A549 (cell line): ENCODE results near the gene DBNDD1. TPM values are rescaled to one million over a fixed set of nuclear protein-coding genes. Genes with fewer than 3 reads are reported as not detected.

Source experiments
- ATAC-seq, 2 experiments: fragments of 200-7000 bp in 1 of 2; fragments of >200 bp in 1 of 2; cut with Nextera tagmentation in 1 of 2; cut with Tn5 transposase in 1 of 2; 3 replicates each; pipeline versions ENCODE4 v1.8.0 to v1.9.1; 2018 to 2020; ENCODE audit warnings: mild to moderate bottlenecking in 1 of 2, moderate library complexity in 1 of 2
- CTCF ChIA-PET: fragments of 300-600 bp; sonication (Branson Sonifier 250); formaldehyde crosslinking; extraction: SDS; loops from one replicate; lab custom pipeline; 2021; ENCODE audit warnings: antibody characterized with exemption, inconsistent platforms; lab: Yijun Ruan, JAX
- POLR2A ChIA-PET: fragments of 350-600 bp; formaldehyde crosslinking; extraction: SDS; loops from one replicate; lab custom pipeline; 2021; ENCODE audit warnings: antibody characterized with exemption, inconsistent platforms; lab: Yijun Ruan, JAX
- DNase-seq, 2 experiments: peaks; one replicate each; pipeline versions ENCODE4 v3.0.0 to v3.0.0-alpha.2; 2011 to 2016; ENCODE audit warnings: low read depth in 1 of 2, low spot score in 1 of 2
- FAIRE-seq: peaks from 2 replicates; lab custom pipeline; 2011; peaks lifted over from hg19 to GRCh38; lab: Jason Lieb, UNC
- H3K27ac ChIP-seq, 2 experiments: fragments of >200 bp; sonication (Bioruptor Twin); formaldehyde crosslinking; 3 replicates each; pipeline ENCODE4 v1.5.1; 2016 to 2017
- H3K4me1 ChIP-seq: fragments of >200 bp; sonication (Bioruptor Twin); formaldehyde crosslinking; 3 replicates; pipeline ENCODE4 v1.6.1; 2016
- H3K4me2 ChIP-seq: fragments of >200 bp; sonication (Bioruptor Twin); formaldehyde crosslinking; 3 replicates; pipeline ENCODE4 v1.6.1; 2016
- H3K4me3 ChIP-seq: fragments of >200 bp; sonication (Bioruptor Twin); formaldehyde crosslinking; 3 replicates; pipeline ENCODE4 v1.5.1; 2016
- H3K9me3 ChIP-seq: fragments of >200 bp; sonication (Bioruptor Twin); formaldehyde crosslinking; 3 replicates; pipeline ENCODE4 v1.6.1; 2016
- CBX2 ChIP-seq: fragments of 200-600 bp; sonication (generic); IDR thresholded peaks from 2 replicates; pipeline ENCODE4 v1.6.1; 2016; ENCODE audit warnings: low read depth, mild to moderate bottlenecking, borderline replicate concordance
- CBX8 ChIP-seq: fragments of 200-600 bp; sonication (generic); IDR thresholded peaks from 2 replicates; pipeline ENCODE4 v1.6.1; 2016
- CEBPB ChIP-seq, 2 experiments: fragments of >200 bp in 1 of 2; sonication (Bioruptor Twin) in 1 of 2; formaldehyde crosslinking in 1 of 2; IDR thresholded peaks; 2 replicates each; pipeline ENCODE4 v1.6.1; 2012 to 2016
- ESRRA ChIP-seq: fragments of 150-350 bp; IDR thresholded peaks from 2 replicates; pipeline ENCODE4 v1.6.1; 2014; ENCODE audit warnings: mild to moderate bottlenecking, low read length, borderline replicate concordance
- JUN ChIP-seq, 2 experiments: fragments of >200 bp; sonication (Bioruptor Twin); formaldehyde crosslinking; IDR thresholded peaks; 2 replicates in 1 of 2; 3 replicates in 1 of 2; pipeline ENCODE4 v1.6.1; 2016 to 2017
- KDM1A ChIP-seq: fragments of 200-600 bp; sonication (generic); IDR thresholded peaks from 2 replicates; pipeline ENCODE4 v1.6.1; 2016; ENCODE audit warnings: low read depth, mild to moderate bottlenecking
- MAZ ChIP-seq: fragments of 150-350 bp; IDR thresholded peaks from 2 replicates; pipeline ENCODE4 v1.6.1; 2014; ENCODE audit warnings: antibody characterized with exemption, low read depth, low read length, borderline replicate concordance
- MYC ChIP-seq: IDR thresholded peaks from 2 replicates; pipeline ENCODE4 v1.6.1; 2012; ENCODE audit warnings: mild to moderate bottlenecking, inconsistent platforms, low read length, improper control_type of control experiment, borderline replicate concordance
- NFE2L2 ChIP-seq: fragments of 150-350 bp; conservative IDR thresholded peaks from 2 replicates; pipeline ENCODE4 v1.6.1; 2014; ENCODE audit warnings: low read length
- PHF8 ChIP-seq: fragments of 200-600 bp; sonication (generic); IDR thresholded peaks from 2 replicates; pipeline ENCODE4 v1.6.1; 2016; ENCODE audit warnings: low read depth, mild to moderate bottlenecking, antibody characterized with exemption, moderate library complexity, borderline replicate concordance
- POLR2AphosphoS2 ChIP-seq: conservative IDR thresholded peaks from 2 replicates; pipeline ENCODE4 v1.6.1; 2012; ENCODE audit warnings: low read length, improper control_type of control experiment, inconsistent platforms
- RFX5 ChIP-seq: fragments of 450-650 bp; IDR thresholded peaks from 2 replicates; pipeline ENCODE4 v1.7.1; 2014; ENCODE audit warnings: antibody characterized with exemption, mild to moderate bottlenecking, moderate library complexity
- TP53 ChIP-seq: fragments of 250-450 bp; sonication (Bioruptor Pico); IDR thresholded peaks from 2 replicates; pipeline ENCODE4 v1.5.0; 2021; ENCODE audit warnings: mild to moderate bottlenecking, moderate library complexity
- ZNF302 ChIP-seq: fragments of 250-450 bp; sonication (Bioruptor Pico); IDR thresholded peaks from 2 replicates; pipeline ENCODE4 v1.9.0; 2021; ENCODE audit warnings: inconsistent platforms, mild to moderate bottlenecking, moderate library complexity
- WGBS: methylation state at CpG from one replicate; pipeline ENCODE4 v1.1.6; 2017; ENCODE audit errors: missing lambda C conversion rate; 5-methylcytosine and 5-hydroxymethylcytosine counted together
- polyA plus RNA-seq, 4 experiments: library from polyadenylated mRNA; depleted of rRNA in 3 of 4; stranded (reverse); fragments of >200 nt; fragmentation: RNase III in 1 of 4; extraction: RNeasy Plus Mini Kit Qiagen cat#74134 plus additional on column Dnase treatment in 1 of 4; gene quantifications; 2 replicates in 3 of 4; 3 replicates in 1 of 4; pipeline ENCODE4 v1.2.3, GENCODE V29; 2011 to 2017
- TF ChIP-seq, protein P1 (sequence below): fragments of 150-350 bp; IDR thresholded peaks from 2 replicates; pipeline ENCODE4 v1.6.1; 2014; ENCODE audit warnings: low read depth, mild to moderate bottlenecking, low read length
- TF ChIP-seq, protein P2 (sequence below): fragments of >200 bp; sonication (Bioruptor Twin); formaldehyde crosslinking; IDR thresholded peaks from 3 replicates; pipeline ENCODE4 v1.5.1; 2016
- TF ChIP-seq, protein P3 (sequence below): fragments of 250-450 bp; sonication (Bioruptor Pico); IDR thresholded peaks from 2 replicates; pipeline ENCODE4 v1.5.0; 2021; ENCODE audit warnings: mild to moderate bottlenecking, moderate library complexity, borderline replicate concordance
- TF ChIP-seq, protein P4 (sequence below): fragments of >200 bp; sonication (Bioruptor Twin); formaldehyde crosslinking; IDR thresholded peaks from 3 replicates; pipeline ENCODE4 v1.6.1; 2016

The DBNDD1 gene
- polyA plus RNA-seq, 2 of the 4 experiments (the other 2 are of a cell fraction), result 23.0 to 43.8 TPM

DNA sequence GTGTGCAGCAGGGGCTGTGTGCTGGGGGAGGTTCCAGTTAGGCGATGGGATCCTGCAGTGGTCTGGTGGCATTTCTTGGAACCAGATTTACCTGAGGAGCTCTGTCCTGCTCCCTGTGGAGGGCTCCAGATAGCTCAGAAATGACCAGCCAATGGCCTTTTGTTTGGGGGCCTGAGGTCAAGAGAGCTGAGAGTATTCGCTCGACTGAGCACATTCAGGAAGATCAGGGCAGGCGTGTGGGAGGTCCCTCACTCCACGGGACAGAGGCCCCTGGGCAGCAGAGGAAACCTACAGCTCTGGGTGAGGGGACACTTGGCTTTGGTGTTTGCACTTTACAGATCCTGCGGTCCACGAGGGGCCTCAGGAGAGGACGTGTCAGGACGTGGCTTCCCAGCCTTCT is 52.5 kb downstream of the DBNDD1 start (continued):
- TF ChIP-seq, protein P1, sequence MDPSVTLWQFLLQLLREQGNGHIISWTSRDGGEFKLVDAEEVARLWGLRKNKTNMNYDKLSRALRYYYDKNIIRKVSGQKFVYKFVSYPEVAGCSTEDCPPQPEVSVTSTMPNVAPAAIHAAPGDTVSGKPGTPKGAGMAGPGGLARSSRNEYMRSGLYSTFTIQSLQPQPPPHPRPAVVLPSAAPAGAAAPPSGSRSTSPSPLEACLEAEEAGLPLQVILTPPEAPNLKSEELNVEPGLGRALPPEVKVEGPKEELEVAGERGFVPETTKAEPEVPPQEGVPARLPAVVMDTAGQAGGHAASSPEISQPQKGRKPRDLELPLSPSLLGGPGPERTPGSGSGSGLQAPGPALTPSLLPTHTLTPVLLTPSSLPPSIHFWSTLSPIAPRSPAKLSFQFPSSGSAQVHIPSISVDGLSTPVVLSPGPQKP, result no peak
- no peak for TF ChIP-seq RFX5

DNA sequence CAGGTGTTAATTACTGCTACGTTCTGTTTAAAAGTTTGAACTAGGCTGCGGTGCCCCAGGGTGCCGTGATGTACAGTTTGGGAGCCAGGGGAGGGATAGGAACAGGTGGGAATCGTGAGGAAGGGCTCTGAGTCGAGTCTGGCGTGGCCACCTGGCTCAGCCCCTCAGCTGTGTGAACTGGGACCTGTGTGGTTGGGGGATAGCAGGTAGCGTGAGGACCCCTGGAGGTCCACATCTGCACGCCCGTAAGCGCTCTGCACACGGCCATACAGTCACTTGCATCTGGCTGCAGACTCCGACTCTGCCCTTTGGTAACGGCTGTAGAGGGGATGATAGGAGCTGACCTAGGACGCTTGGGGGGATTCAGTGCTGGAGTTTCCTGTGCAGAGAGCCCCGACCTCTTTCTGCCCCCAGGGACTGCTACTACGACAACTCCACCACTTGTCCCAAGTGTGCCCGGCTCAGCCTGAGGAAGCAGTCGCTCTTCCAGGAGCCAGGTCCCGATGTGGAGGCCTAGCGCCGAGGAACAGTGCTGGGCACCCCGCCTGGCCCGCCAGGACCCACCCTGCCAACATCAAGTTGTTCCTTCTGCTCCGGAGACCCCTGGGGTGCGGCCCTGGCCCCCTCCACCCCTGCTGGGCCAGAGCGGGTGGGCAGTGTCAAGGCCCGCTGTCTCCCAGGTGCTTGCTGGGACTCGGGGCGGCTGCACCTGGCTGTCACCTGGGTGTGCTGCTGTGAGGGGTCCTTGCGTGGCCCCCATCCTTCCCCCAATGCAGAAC is 53.6 kb downstream of the DBNDD1 start:
- CTCF ChIA-PET, result interaction anchor here (1.0 to 1.7 kb wide), 6 partner anchors 9 to 105 kb away, joined by 3 to 5 read pairs (median 4); partner anchors contain the start of gene TUBB3
- TF ChIP-seq, protein P2, sequence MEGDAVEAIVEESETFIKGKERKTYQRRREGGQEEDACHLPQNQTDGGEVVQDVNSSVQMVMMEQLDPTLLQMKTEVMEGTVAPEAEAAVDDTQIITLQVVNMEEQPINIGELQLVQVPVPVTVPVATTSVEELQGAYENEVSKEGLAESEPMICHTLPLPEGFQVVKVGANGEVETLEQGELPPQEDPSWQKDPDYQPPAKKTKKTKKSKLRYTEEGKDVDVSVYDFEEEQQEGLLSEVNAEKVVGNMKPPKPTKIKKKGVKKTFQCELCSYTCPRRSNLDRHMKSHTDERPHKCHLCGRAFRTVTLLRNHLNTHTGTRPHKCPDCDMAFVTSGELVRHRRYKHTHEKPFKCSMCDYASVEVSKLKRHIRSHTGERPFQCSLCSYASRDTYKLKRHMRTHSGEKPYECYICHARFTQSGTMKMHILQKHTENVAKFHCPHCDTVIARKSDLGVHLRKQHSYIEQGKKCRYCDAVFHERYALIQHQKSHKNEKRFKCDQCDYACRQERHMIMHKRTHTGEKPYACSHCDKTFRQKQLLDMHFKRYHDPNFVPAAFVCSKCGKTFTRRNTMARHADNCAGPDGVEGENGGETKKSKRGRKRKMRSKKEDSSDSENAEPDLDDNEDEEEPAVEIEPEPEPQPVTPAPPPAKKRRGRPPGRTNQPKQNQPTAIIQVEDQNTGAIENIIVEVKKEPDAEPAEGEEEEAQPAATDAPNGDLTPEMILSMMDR, result no peak
- TF ChIP-seq TP53 (CRISPR knock-in tag) (no peak), CBX8 (no peak), ZNF302 (CRISPR knock-in tag) (no peak), MAZ (no peak), CEBPB (IDR thresholded peaks at IDR 0.05) (no peak)
- TF ChIP-seq, protein P1, result no peak
- TF ChIP-seq, all 56 proteins: peak for 0
- Histone ChIP-seq H3K9me3 (no peaks in the 10 kb centered on the region), H3K4me3 (no peak overlapping the region), H3K27ac (no peak overlapping the region), H3K4me1 (no peaks in the 10 kb centered on the region), H3K4me2 (no peak overlapping the region)
- ATAC-seq, result no peak
- no peak for DNase-seq
- no peak for FAIRE-seq
- WGBS, result 92% methylated on average over 20 of the region's 30 CpGs
- POLR2A ChIA-PET, result no interaction called here

DNA sequence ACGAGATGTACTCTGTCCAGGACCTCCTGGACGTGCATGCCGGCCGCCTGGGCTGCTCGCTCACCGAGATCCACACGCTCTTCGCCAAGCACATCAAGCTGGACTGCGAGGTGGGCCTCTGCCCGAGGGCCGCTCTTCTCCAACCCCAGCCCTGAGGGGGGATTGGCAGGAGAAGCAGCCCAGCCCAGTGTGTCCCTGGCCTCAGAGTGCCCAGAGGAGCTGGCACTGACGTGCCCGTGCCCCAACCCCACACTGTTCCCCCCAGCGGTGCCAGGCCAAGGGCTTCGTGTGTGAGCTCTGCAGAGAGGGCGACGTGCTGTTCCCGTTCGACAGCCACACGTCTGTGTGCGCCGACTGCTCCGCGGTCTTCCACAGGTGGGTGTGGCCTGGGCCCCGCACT is 55.1 kb downstream of the DBNDD1 start:
- ChIA-PET POLR2A (no interaction called here), CTCF (interaction anchor here (1.1 to 1.7 kb wide), 5 partner anchors 10 to 41 kb away, joined by 3 to 6 read pairs (median 4); no protein-coding TSS in a partner anchor)
- Histone ChIP-seq H3K9me3 (no peaks in the 10 kb centered on the region), H3K4me1 (no peaks in the 10 kb centered on the region), H3K4me2 (no peak overlapping the region)
- DNase-seq (no peak), FAIRE-seq (no peak), ATAC-seq (no peak; a peak in 1 of 6 replicates)
- 96% methylated on average over 16 of the region's 25 CpGs for WGBS
- TF ChIP-seq ESRRA, result no peak
- TF ChIP-seq NFE2L2, result no peak
- no peak for TF ChIP-seq ZNF302 (CRISPR knock-in tag)
- TF ChIP-seq, all 56 proteins: peak for 0
- Histone ChIP-seq H3K4me3 (no peak overlapping the region), H3K27ac (no peak overlapping the region)

DNA sequence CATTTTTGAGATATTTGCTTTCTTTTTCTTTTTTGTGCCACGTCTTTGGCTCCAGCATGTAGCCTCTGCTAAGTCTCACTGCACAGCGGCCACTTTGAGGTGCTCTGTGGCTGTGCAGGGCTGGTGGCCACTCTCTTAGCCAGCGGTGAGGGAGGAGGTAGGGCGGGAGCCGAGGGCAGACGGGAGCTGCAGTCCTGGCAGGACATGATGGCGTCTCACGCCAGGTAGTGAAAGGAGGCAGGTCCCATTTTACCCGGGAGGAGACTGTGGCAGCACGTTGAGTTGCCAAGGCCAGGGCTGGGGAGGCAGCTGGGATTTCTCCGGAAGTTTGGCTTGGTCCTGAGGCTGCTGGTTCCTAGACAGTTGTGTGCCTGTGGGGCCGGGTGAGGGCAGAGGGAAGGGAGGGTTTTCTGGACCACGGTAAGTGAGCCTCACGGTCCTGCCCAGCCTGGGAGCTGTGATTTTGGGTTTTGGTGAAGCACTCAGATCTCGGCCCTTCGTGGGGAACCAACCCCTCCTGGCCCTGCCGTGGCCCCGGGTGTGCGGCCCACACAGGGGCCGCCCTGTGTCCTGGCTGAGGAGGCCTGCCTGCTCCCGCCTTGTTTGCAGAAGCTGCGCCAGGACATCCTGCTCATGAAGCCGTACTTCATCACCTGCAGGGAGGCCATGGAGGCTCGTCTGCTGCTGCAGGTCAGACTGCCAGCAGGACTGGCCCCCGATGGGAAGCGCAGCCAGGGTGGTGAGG is 56.3 kb downstream of the DBNDD1 start:
- CTCF ChIA-PET, result interaction anchor here (0.6 kb wide), 2 partner anchors 15 to 67 kb away, joined by 3 read pairs; partner anchors contain the start of gene DEF8
- Histone ChIP-seq H3K4me3 (no peak overlapping the region), H3K4me1 (no peaks in the 10 kb centered on the region), H3K9me3 (no peaks in the 10 kb centered on the region), H3K4me2 (no peak overlapping the region), H3K27ac (no peak overlapping the region)
- TF ChIP-seq MYC, result no peak
- TF ChIP-seq, protein P3, sequence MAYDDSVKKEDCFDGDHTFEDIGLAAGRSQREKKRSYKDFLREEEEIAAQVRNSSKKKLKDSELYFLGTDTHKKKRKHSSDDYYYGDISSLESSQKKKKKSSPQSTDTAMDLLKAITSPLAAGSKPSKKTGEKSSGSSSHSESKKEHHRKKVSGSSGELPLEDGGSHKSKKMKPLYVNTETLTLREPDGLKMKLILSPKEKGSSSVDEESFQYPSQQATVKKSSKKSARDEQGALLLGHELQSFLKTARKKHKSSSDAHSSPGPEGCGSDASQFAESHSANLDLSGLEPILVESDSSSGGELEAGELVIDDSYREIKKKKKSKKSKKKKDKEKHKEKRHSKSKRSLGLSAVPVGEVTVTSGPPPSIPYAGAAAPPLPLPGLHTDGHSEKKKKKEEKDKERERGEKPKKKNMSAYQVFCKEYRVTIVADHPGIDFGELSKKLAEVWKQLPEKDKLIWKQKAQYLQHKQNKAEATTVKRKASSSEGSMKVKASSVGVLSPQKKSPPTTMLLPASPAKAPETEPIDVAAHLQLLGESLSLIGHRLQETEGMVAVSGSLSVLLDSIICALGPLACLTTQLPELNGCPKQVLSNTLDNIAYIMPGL (CRISPR knock-in tag), result no peak
- TF ChIP-seq JUN (IDR thresholded peaks at IDR 0.05), result no peak
- TF ChIP-seq, protein P4, sequence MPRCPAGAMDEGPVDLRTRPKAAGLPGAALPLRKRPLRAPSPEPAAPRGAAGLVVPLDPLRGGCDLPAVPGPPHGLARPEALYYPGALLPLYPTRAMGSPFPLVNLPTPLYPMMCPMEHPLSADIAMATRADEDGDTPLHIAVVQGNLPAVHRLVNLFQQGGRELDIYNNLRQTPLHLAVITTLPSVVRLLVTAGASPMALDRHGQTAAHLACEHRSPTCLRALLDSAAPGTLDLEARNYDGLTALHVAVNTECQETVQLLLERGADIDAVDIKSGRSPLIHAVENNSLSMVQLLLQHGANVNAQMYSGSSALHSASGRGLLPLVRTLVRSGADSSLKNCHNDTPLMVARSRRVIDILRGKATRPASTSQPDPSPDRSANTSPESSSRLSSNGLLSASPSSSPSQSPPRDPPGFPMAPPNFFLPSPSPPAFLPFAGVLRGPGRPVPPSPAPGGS, result no peak
- no peak for TF ChIP-seq KDM1A
- TF ChIP-seq POLR2AphosphoS2, result no peak
- TF ChIP-seq TP53 (CRISPR knock-in tag), result no peak
- TF ChIP-seq ESRRA, result no peak
- TF ChIP-seq CBX2, result no peak
- TF ChIP-seq PHF8, result no peak
- no peak for DNase-seq
- no peak for ATAC-seq
- POLR2A ChIA-PET, result no interaction called here
- 86% methylated on average over 26 of the region's 26 CpGs for WGBS
- FAIRE-seq, result no peak
